Astrocyte (in vitro differentiated cells and primary cell): Measurements from ENCODE around the gene CELSR2.

ENCODE experiments used
- CTCF ChIP-seq: IDR thresholded peaks from 2 replicates; pipeline ENCODE4 v1.5.1; 2011; ENCODE audit warnings: low read depth, mild to moderate bottlenecking, inconsistent platforms, low read length, moderate library complexity; ENCODE audit not compliant: insufficient read depth
- EZH2 ChIP-seq: IDR thresholded peaks from 2 replicates; pipeline ENCODE4 v1.6.1; 2012; ENCODE audit warnings: mild to moderate bottlenecking, low read length, inconsistent platforms; ENCODE audit not compliant: insufficient read depth

- TF ChIP-seq CTCF (no peak), EZH2 (no peak)
Observed at GRCh38 chr1:109316506-109316905, 67.2 kb downstream of the CELSR2 start.
